T-helper 9 cell (primary cell): Measurements from ENCODE around the gene AACS.

ENCODE experiments used
- DNase-seq: peaks from one replicate; pipeline ENCODE4 v3.0.0-alpha.2; 2020

The AACS gene

DNA sequence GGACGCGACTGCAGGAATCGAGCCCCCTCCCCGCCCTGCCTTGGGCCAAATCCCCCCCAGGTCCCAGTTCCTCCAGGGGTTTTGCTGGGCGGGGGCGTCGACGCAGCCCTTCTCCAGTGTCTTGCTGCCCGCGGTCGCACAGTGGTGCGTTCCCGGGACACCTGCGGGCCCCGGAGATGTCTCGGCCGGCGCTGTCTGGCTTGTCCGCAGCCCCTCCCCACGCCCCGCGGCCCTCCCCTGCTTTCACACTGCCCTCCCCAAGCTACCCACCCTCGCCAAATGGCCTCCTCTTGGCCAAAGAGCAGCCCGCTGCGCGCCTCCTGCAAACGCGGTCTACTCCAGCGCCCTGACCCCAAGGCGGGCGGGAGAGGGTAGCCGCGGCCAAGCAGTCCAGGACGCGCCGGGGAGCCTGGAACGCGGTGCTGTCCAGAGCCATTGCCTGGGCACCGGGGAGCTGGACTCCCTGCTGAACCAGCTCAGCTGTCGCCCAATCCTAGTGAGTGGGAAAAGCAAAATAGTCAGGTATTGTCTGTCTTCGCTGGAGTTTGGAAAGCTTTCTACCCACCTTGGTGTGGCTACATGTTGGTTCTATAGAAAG lies 122.0 kb downstream of the AACS start:
- no peak for DNase-seq

GRCh38 chr12:125187780-125188741 lies 122.8 kb downstream of the AACS start:
- DNase-seq = no peak

- no peak for DNase-seq
These were observed 123.8 kb downstream of the AACS start for GRCh38 chr12:125189015-125189414.

DNA sequence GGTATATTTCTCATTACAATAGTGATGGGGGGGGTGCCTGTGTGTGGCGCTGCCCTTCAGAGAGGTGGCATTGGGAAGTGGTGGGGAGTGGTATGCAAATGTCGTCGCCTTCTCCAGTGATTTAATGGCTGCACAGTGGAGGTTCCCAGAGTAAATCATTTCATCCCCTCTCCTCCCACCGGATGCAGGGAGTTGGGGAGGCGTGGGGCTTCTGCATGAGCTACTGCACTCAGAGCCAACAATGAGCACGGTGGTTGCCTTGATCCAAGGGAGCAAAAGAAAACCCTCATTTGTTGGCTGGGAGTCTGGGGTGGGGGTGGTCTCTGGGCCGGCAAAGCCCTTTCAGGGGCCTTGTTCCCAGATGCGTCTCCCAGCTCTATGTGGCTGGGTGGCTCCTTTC lies 124.3 kb downstream of the AACS start:
- DNase-seq = no peak

DNA sequence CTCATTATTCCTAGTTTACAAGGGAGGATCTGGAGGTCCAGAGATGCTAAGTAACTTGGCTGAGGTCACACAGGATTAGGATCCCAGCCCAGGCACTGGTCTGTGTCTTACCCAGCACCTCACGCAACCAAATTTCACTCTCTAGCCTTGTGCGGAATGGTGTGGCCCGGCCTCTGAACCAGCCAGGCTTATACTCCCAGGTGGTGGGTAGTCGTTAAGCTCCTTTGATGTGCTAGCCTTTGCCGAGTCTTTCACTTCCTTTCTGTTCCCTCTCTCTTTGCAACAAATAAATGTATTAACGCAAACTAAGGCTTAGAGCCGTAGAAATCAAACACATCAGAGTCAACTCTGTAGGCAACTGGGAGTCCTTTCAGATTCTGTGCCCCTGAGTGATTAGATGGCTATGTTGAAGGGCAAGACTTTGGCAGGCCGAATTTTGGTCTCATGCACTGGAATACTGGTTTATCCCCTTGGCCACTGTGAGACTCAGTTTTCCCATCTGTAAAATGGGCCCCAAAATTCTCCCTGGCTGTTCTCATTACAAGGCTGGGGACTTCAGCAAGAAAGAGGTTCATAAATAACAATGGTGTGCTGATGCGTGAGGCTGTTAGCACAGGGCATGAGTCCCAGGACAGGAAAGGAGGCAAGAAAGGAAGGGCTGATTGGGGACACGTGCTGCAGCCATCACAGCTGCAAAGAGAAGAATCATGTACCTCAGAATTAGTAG lies 126.3 kb downstream of the AACS start:
- no peak for DNase-seq

GRCh38 chr12:125192690-125193221 lies 127.5 kb downstream of the AACS start:
- DNase-seq = no peak
